HepG2 (cell line): Measurements from ENCODE around the gene PPP1CC. TPM values are rescaled to one million over a fixed set of nuclear protein-coding genes. Genes with fewer than 3 reads are reported as not detected.

Experiments
- ATAC-seq: fragments of 200-7000 bp; cut with Tn5 transposase; 3 replicates; pipeline ENCODE4 v1.9.1; 2020; ENCODE audit warnings: mild to moderate bottlenecking, moderate library complexity
- BruUV-seq: library from RNA; stranded (reverse); fragments of 400-500 nt; replicated peaks from 2 replicates; lab custom pipeline; 2021; lab: Mats Ljungman, UMichigan
- CTCF ChIA-PET: fragments of 300-600 bp; formaldehyde crosslinking; extraction: SDS; loops from one replicate; lab custom pipeline; 2021; ENCODE audit warnings: low total read pairs, inconsistent platforms, low intra/inter-chr PET ratio; lab: Yijun Ruan, JAX
- POLR2A ChIA-PET: fragments of 350-600 bp; sonication (Branson Sonifier 250); formaldehyde crosslinking; loops from one replicate; lab custom pipeline; 2020; ENCODE audit warnings: antibody characterized with exemption, inconsistent platforms; lab: Yijun Ruan, JAX
- DNase-seq: peaks from one replicate; pipeline ENCODE4 v3.0.0-alpha.2; 2015; ENCODE audit warnings: low spot score
- FAIRE-seq: peaks from 3 replicates; lab custom pipeline; 2011; peaks lifted over from hg19 to GRCh38; lab: Jason Lieb, UNC
- H2AFZ ChIP-seq: one replicate; pipeline ENCODE4 v1.6.1; 2011; ENCODE audit warnings: low read length, inconsistent platforms
- H3K27ac ChIP-seq: fragments of 300-600 bp; 3 replicates; pipeline ENCODE4 v1.8.0; 2011; ENCODE audit warnings: mixed run types, mild to moderate bottlenecking, mixed read lengths, low read length, inconsistent platforms; ENCODE audit not compliant: insufficient read depth; ENCODE audit errors: extremely low read length
- H3K27me3 ChIP-seq, 2 experiments: fragments of 200-600 bp in 1 of 2; 2 replicates in 1 of 2; 3 replicates in 1 of 2; pipeline versions ENCODE4 v1.6.0 to v1.8.0; 2011; ENCODE audit warnings: low read length in 2 of 2, mild to moderate bottlenecking in 2 of 2, moderate library complexity in 2 of 2, inconsistent platforms in 1 of 2; ENCODE audit not compliant: insufficient read depth in 2 of 2, control insufficient read depth in 1 of 2
- H3K36me3 ChIP-seq, 2 experiments: fragments of 200-600 bp in 1 of 2; replicated peaks in 1 of 2; 2 replicates in 1 of 2; 3 replicates in 1 of 2; pipeline versions ENCODE4 v1.5.1 to v1.8.0; 2011; ENCODE audit warnings: low read length in 2 of 2, inconsistent platforms in 1 of 2; ENCODE audit not compliant: insufficient read depth in 2 of 2, control insufficient read depth in 1 of 2
- H3K4me1 ChIP-seq: 2 replicates; pipeline ENCODE4 v1.5.1; 2012; ENCODE audit warnings: low read length, inconsistent platforms; ENCODE audit not compliant: insufficient read depth
- H3K4me2 ChIP-seq: 2 replicates; pipeline ENCODE4 v1.6.0; 2011; ENCODE audit warnings: low read depth, low read length, inconsistent platforms
- H3K4me3 ChIP-seq, 3 experiments: fragments of 200-600 bp in 1 of 3; sonication (generic), shearing (Covaris generic) in 1 of 3; replicated peaks in 1 of 3; 2 replicates each; pipeline ENCODE4 v1.5.1; 2011 to 2016; ENCODE audit warnings: low read length in 3 of 3, inconsistent platforms in 2 of 3, low read depth in 2 of 3, mild to moderate bottlenecking in 2 of 3, control low read depth in 1 of 3, mixed read lengths in 1 of 3; ENCODE audit not compliant: insufficient read depth in 1 of 3
- H3K79me2 ChIP-seq: one replicate; pipeline ENCODE4 v1.6.1; 2011; ENCODE audit warnings: low read length, inconsistent platforms; ENCODE audit not compliant: insufficient read depth
- H3K9ac ChIP-seq: 2 replicates; pipeline ENCODE4 v1.6.0; 2011; ENCODE audit warnings: mild to moderate bottlenecking, low read depth, low read length, inconsistent platforms; ENCODE audit not compliant: insufficient read depth
- H3K9me3 ChIP-seq: 2 replicates; pipeline ENCODE4 v1.5.1; 2012; ENCODE audit warnings: mild to moderate bottlenecking, low read length
- H4K20me1 ChIP-seq: 2 replicates; pipeline ENCODE4 v1.6.0; 2011; ENCODE audit warnings: inconsistent platforms, mild to moderate bottlenecking, low read length, moderate library complexity; ENCODE audit not compliant: insufficient read depth
- ARNT ChIP-seq: fragments of 450-650 bp; IDR thresholded peaks from 2 replicates; pipeline ENCODE4 v1.6.1; 2017
- ATF7-NPFF ChIP-seq: sonication (generic); formaldehyde crosslinking; IDR thresholded peaks from 2 replicates; pipeline ENCODE4 v1.8.1; 2023; ENCODE audit warnings: mild to moderate bottlenecking, low read depth, missing genetic modification reagents, moderate library complexity
- BRCA1 ChIP-seq: sonication (generic); formaldehyde crosslinking; IDR thresholded peaks from 2 replicates; pipeline ENCODE4 v1.4.0; 2020; ENCODE audit warnings: missing genetic modification reagents
- CEBPG ChIP-seq: IDR thresholded peaks from 2 replicates; pipeline ENCODE4 v1.6.1; 2016
- DR1 ChIP-seq: sonication (generic); formaldehyde crosslinking; IDR thresholded peaks from 2 replicates; pipeline ENCODE4 v1.8.0; 2021; ENCODE audit warnings: mild to moderate bottlenecking, missing genetic modification reagents, inconsistent platforms
- GATA4 ChIP-seq: sonication (generic); IDR thresholded peaks from 2 replicates; pipeline ENCODE4 v1.6.1; 2016; ENCODE audit warnings: antibody characterized with exemption, low read depth, borderline replicate concordance
- GRHL1 ChIP-seq: sonication (generic); formaldehyde crosslinking; conservative IDR thresholded peaks from 2 replicates; pipeline ENCODE4 v1.8.0; 2022; ENCODE audit warnings: missing genetic modification reagents
- HDAC6 ChIP-seq: fragments of 200-600 bp; sonication (generic); IDR thresholded peaks from 2 replicates; pipeline ENCODE4 v1.7.0; 2017; ENCODE audit warnings: mild to moderate bottlenecking, antibody characterized with exemption, low read length, low read depth
- MEF2D ChIP-seq: sonication (generic); formaldehyde crosslinking; IDR thresholded peaks from 2 replicates; pipeline ENCODE4 v1.5.1; 2020; ENCODE audit warnings: mild to moderate bottlenecking, missing genetic modification reagents
- NFATC3 ChIP-seq: sonication (generic); formaldehyde crosslinking; IDR thresholded peaks from 2 replicates; pipeline ENCODE4 v1.5.1; 2020; ENCODE audit warnings: mild to moderate bottlenecking, missing genetic modification reagents
- PAF1 ChIP-seq: IDR thresholded peaks from 2 replicates; pipeline ENCODE4 v1.6.1; 2016; ENCODE audit warnings: missing genetic modification reagents, missing compliant biosample characterization
- RNF219 ChIP-seq: sonication (generic); formaldehyde crosslinking; IDR thresholded peaks from 2 replicates; pipeline ENCODE4 v1.5.0; 2020; ENCODE audit warnings: mild to moderate bottlenecking, missing genetic modification reagents
- TARDBP ChIP-seq: sonication (generic); formaldehyde crosslinking; IDR thresholded peaks from 2 replicates; pipeline ENCODE4 v1.8.0; 2022; ENCODE audit warnings: mild to moderate bottlenecking, missing genetic modification reagents
- ZBTB3 ChIP-seq: sonication (generic); formaldehyde crosslinking; IDR thresholded peaks from 2 replicates; pipeline ENCODE4 v1.4.0; 2020; ENCODE audit warnings: low read depth, mild to moderate bottlenecking, moderate library complexity, missing genetic modification reagents, borderline replicate concordance
- ZBTB8A ChIP-seq: sonication (generic); formaldehyde crosslinking; IDR thresholded peaks from 2 replicates; pipeline ENCODE4 v1.4.0; 2020; ENCODE audit warnings: mild to moderate bottlenecking, low read depth, missing genetic modification reagents, borderline replicate concordance
- ZFP36L1 ChIP-seq: sonication (generic); formaldehyde crosslinking; IDR thresholded peaks from 2 replicates; pipeline ENCODE4 v1.8.0; 2022; ENCODE audit warnings: mild to moderate bottlenecking, missing genetic modification reagents, moderate library complexity
- ZNF12 ChIP-seq: sonication (generic); formaldehyde crosslinking; IDR thresholded peaks from 2 replicates; pipeline ENCODE4 v1.5.0; 2020; ENCODE audit warnings: missing genetic modification reagents
- WGBS: methylation state at CpG from one replicate; pipeline ENCODE4 v1.1.6; 2017; ENCODE audit warnings: low lambda C conversion rate; 5-methylcytosine and 5-hydroxymethylcytosine counted together
- in situ Hi-C: cut with HindIII; loops from 2 replicates; pipeline ENCODE4 v1.10.0; 2017; ENCODE audit warnings: low pct_unique_long_range_greater_than_20kb; ENCODE audit not compliant: extremely low pct_ligation_motif_present
- intact Hi-C: fragments of 100-400 bp; cut with micrococcal nuclease; formaldehyde crosslinking; loops from one replicate; pipeline ENCODE4 v1.10.0; 2022; ENCODE audit not compliant: unreplicated experiment
- polyA plus RNA-seq, 8 experiments: library from polyadenylated mRNA; depleted of rRNA in 3 of 8; stranded (reverse) in 7 of 8; unstranded in 1 of 8; fragments of >200 nt; fragmentation: Illumina TruSeq in 4 of 8; extraction: Trizol in 4 of 8; gene quantifications; 2 replicates each; pipeline versions ENCODE4 v1.2.1 to v1.2.3, GENCODE V29; 2011 to 2016; ENCODE audit warnings: low read depth in 4 of 8, missing spikeins in 1 of 8, mixed read lengths in 1 of 8; ENCODE audit not compliant: insufficient read depth in 1 of 8
- total RNA-seq, 5 experiments: library from RNA; depleted of rRNA; stranded (reverse); fragments of >200 nt; fragmentation: Illumina TruSeq; extraction: Trizol; gene quantifications; 2 replicates each; pipeline ENCODE4 v1.2.3, GENCODE V29; 2016; ENCODE audit warnings: low read depth in 1 of 5

PPP1CC gene
- total and polyA plus RNA-seq, 2 of the 13 experiments (the other 11 are each of a cell fraction or from before 2014, with no cell fraction given), result 178 to 187 TPM

GRCh38 chr12:110758922-110759321 lies 16.2 kb upstream of the PPP1CC start:
- Histone ChIP-seq H3K4me2 (no peak overlapping the region), H3K4me1 (peaks cover 8% of the 10 kb centered on the region), H3K27ac (no peak overlapping the region), H3K79me2 (no peaks in the 10 kb centered on the region), H3K9me3 (no peaks in the 10 kb centered on the region), H3K36me3 (no peaks in the 10 kb centered on the region), H3K4me3 (no peak overlapping the region), H2AFZ (no peak overlapping the region), H3K9ac (no peak overlapping the region), H4K20me1 (no peaks in the 10 kb centered on the region)
- ChIA-PET CTCF (no interaction called here), POLR2A (no interaction called here)
- DNase-seq, result no peak
- no peak for ATAC-seq
- 54% methylated on average over 6 of the region's 6 CpGs for WGBS
- intact Hi-C loops (no loop called here), in situ Hi-C loops (no loop called here)
- no TSS peak for BruUV-seq
- TF ChIP-seq TARDBP (CRISPR knock-in tag) (no peak), ATF7-NPFF (CRISPR knock-in tag) (no peak), ZFP36L1 (CRISPR knock-in tag) (no peak), BRCA1 (no peak), CEBPG (CRISPR knock-in tag) (no peak), GATA4 (no peak), ZBTB8A (CRISPR knock-in tag) (no peak), RNF219 (CRISPR knock-in tag) (no peak), GRHL1 (CRISPR knock-in tag) (no peak), MEF2D (CRISPR knock-in tag) (no peak), ZNF12 (CRISPR knock-in tag) (no peak), ZBTB3 (CRISPR knock-in tag) (no peak), PAF1 (CRISPR knock-in tag) (no peak), DR1 (CRISPR knock-in tag) (no peak), ARNT (no peak), HDAC6 (no peak), NFATC3 (CRISPR knock-in tag) (no peak)
- TF ChIP-seq, all 625 proteins: peak for 0
- no peak for FAIRE-seq
- no peaks in the 10 kb centered on the region; a peak in 1 of 5 replicates for H3K27me3 ChIP-seq
